Prostate gland (tissue), 2 donors: ENCODE data around the gene GLP1R.

ENCODE experiments used
- CTCF ChIP-seq, 4 experiments: fragments of 200-600 bp in 2 of 4; fragments of 450-650 bp in 2 of 4; sonication (generic) in 2 of 4; IDR thresholded peaks; 1 replicate in 3 of 4; 2 replicates in 1 of 4; pipeline ENCODE4 v1.5.1; 2016 to 2019; ENCODE audit warnings: antibody characterized with exemption in 4 of 4, mild to moderate bottlenecking in 2 of 4, moderate library complexity in 2 of 4
- POLR2A ChIP-seq: fragments of 450-650 bp; IDR thresholded peaks from one replicate; pipeline ENCODE4 v1.6.1; 2016; ENCODE audit warnings: antibody characterized with exemption, mild to moderate bottlenecking
- POLR2AphosphoS5 ChIP-seq: sonication (generic); formaldehyde crosslinking; IDR thresholded peaks from one replicate; pipeline ENCODE4 v1.6.1; 2017; ENCODE audit warnings: antibody characterized with exemption

- no peak for TF ChIP-seq CTCF (IDR thresholded peaks at IDR 0.05)
- no peak for TF ChIP-seq POLR2AphosphoS5
- TF ChIP-seq POLR2A, result no peak
Observed at GRCh38 chr6:39090036-39090435, 41.5 kb downstream of the GLP1R start.
